ENCODE results near the gene NTNG2.

DNA sequence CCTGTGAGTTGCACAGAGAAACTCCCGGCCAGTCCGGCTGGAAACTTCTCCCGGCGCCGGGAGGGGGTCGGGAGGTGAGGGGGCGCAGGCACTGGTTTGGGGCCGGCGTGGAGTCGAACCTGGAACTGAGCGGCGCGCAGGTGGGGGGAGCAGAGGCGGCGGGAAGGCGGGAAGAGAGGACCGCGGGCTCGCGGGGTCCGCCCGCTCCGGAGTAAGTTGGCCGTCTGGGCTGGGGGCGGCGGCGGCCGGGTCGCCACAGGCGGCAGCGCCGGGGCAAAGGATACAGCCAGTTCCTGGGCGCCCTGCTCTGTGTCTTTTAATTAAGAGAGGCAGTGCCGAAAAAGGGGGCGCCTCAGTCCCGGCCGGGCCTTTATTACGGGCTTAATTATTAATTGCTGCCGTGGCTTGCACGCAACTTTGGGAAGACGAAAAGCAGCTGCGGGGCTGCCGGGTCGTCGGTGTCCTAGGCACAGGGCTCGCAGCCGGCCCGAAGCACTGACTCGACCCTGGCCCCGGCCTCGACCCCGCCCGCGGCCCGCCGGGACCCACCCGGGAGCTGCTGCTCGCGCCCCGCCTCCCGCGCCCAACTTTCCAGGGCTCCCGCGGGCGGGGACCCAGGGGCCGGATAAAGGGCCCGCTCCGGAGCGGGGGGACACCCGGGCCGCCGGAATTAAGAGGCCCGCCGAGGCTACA lies 1.1 kb downstream of the NTNG2 start:
- TF ChIP-seq, protein P1, sequence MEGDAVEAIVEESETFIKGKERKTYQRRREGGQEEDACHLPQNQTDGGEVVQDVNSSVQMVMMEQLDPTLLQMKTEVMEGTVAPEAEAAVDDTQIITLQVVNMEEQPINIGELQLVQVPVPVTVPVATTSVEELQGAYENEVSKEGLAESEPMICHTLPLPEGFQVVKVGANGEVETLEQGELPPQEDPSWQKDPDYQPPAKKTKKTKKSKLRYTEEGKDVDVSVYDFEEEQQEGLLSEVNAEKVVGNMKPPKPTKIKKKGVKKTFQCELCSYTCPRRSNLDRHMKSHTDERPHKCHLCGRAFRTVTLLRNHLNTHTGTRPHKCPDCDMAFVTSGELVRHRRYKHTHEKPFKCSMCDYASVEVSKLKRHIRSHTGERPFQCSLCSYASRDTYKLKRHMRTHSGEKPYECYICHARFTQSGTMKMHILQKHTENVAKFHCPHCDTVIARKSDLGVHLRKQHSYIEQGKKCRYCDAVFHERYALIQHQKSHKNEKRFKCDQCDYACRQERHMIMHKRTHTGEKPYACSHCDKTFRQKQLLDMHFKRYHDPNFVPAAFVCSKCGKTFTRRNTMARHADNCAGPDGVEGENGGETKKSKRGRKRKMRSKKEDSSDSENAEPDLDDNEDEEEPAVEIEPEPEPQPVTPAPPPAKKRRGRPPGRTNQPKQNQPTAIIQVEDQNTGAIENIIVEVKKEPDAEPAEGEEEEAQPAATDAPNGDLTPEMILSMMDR (IDR thresholded peaks at IDR 0.05) = no peak
- TF ChIP-seq POLR2A (IDR thresholded peaks at IDR 0.05; ENCODE audit: low read depth) = no peak
